NCI-H345 treated with DMSO at 0.1 percent for 48 hours (cell line): ENCODE data around the gene DIO1.

ENCODE experiments used
- DNase-seq: peaks from one replicate; lab custom pipeline; 2025; ENCODE audit not compliant: unreplicated experiment; lab: John Stamatoyannopoulos, UW

Gene DIO1

GRCh38 chr1:53938136-53938830 lies 44.3 kb downstream of the DIO1 start:
- no peak for DNase-seq

GRCh38 chr1:53942127-53942957 lies 48.4 kb downstream of the DIO1 start:
- no peak for DNase-seq

- no peak for DNase-seq
Observed at GRCh38 chr1:53943090-53943489, 49.1 kb downstream of the DIO1 start.

- no peak for DNase-seq
Observed at GRCh38 chr1:53943490-53944043, 49.6 kb downstream of the DIO1 start.

GRCh38 chr1:53944469-53945182 lies 50.6 kb downstream of the DIO1 start:
- no peak for DNase-seq

GRCh38 chr1:53945183-53945432 lies 51.1 kb downstream of the DIO1 start:
- no peak for DNase-seq

GRCh38 chr1:53945433-53946251 lies 51.7 kb downstream of the DIO1 start, which contains the start of gene IFT25:
TSS of gene IFT25 (minus strand) at chr1:53945699. CDS start at chr1:53940082, 5,617 bp downstream.
- peak; percentile 93 for DNase-seq

GRCh38 chr1:53946252-53947171 lies 52.5 kb downstream of the DIO1 start, which contains the start of gene LRRC42:
TSS of gene LRRC42 (plus strand) at chr1:53946350. CDS start at chr1:53952000, 5,650 bp downstream.
- DNase-seq, result no peak

- no peak for DNase-seq
Observed at GRCh38 chr1:53947172-53947907, 53.4 kb downstream of the DIO1 start.

- DNase-seq, result no peak
Observed at GRCh38 chr1:53948291-53948690, 54.3 kb downstream of the DIO1 start.

GRCh38 chr1:53949023-53949990 lies 55.3 kb downstream of the DIO1 start:
- peak; percentile 67 for DNase-seq

GRCh38 chr1:53951697-53952096 lies 57.7 kb downstream of the DIO1 start:
- DNase-seq, result no peak

GRCh38 chr1:53954128-53954527 lies 60.1 kb downstream of the DIO1 start:
- DNase-seq, result no peak

GRCh38 chr1:53956308-53957168 lies 62.6 kb downstream of the DIO1 start:
- peak; percentile 78 for DNase-seq

GRCh38 chr1:53957194-53957818 lies 63.3 kb downstream of the DIO1 start:
- no peak for DNase-seq

GRCh38 chr1:53959664-53960250 lies 65.8 kb downstream of the DIO1 start:
- no peak for DNase-seq
